NCI-H1930 (cell line): Measurements from ENCODE around the gene MKI67.
"Not testable (repeated sequence)": the region's sequence is repeated elsewhere in the genome, so short reads cannot be mapped to it uniquely, and the experiment has no call there.

Experiments used
- DNase-seq, 2 experiments: peaks; one replicate each; lab custom pipeline; 2025; lab: John Stamatoyannopoulos, UW

The MKI67 gene

GRCh38 chr10:128125944-128126764, at the start of gene MKI67:
TSS of gene MKI67 (minus strand) at chr10:128126423. CDS start at chr10:128125667, 756 bp downstream.
- peak; percentile 70 to 81 for DNase-seq

GRCh38 chr10:128174581-128175559, 48.6 kb upstream of the MKI67 start:
- no peak for DNase-seq

GRCh38 chr10:128173386-128173785, 47.2 kb upstream of the MKI67 start:
- no peak for DNase-seq

- DNase-seq: no peak
These were observed 46.5 kb upstream of the MKI67 start for GRCh38 chr10:128172756-128173155.

GRCh38 chr10:128169811-128170379, 43.7 kb upstream of the MKI67 start:
- DNase-seq: no peak

GRCh38 chr10:128167926-128168520, 41.8 kb upstream of the MKI67 start:
- no peak for DNase-seq

- not testable (repeated sequence) for DNase-seq
These were observed 40.9 kb upstream of the MKI67 start for GRCh38 chr10:128167123-128167522.

- DNase-seq: no peak
These were observed 39.9 kb upstream of the MKI67 start for GRCh38 chr10:128166151-128166550.

GRCh38 chr10:128165536-128165935, 39.3 kb upstream of the MKI67 start:
- DNase-seq: no peak

GRCh38 chr10:128163701-128164100, 37.5 kb upstream of the MKI67 start:
- no peak for DNase-seq

- no peak for DNase-seq
These were observed 34.8 kb upstream of the MKI67 start for GRCh38 chr10:128161031-128161430.

- DNase-seq: no peak
These were observed 34.1 kb upstream of the MKI67 start for GRCh38 chr10:128160297-128160711.

GRCh38 chr10:128158021-128158795, 32.0 kb upstream of the MKI67 start:
- DNase-seq: no peak

- no peak for DNase-seq
These were observed 31.0 kb upstream of the MKI67 start for GRCh38 chr10:128156999-128157755.

GRCh38 chr10:128152741-128153580, 26.7 kb upstream of the MKI67 start:
- DNase-seq: no peak

GRCh38 chr10:128151031-128151430, 24.8 kb upstream of the MKI67 start:
- no peak for DNase-seq

- no peak for DNase-seq
These were observed 24.3 kb upstream of the MKI67 start for GRCh38 chr10:128150561-128150960.

GRCh38 chr10:128150045-128150493, 23.8 kb upstream of the MKI67 start:
- peak; percentile 42 to 69 for DNase-seq

- no peak for DNase-seq
These were observed 23.2 kb upstream of the MKI67 start for GRCh38 chr10:128149267-128150014.
